OCI-LY1 (cell line): ENCODE measurements around the gene ANKRD10.

Experiments used
- H2AFZ ChIP-seq: fragments of 200-600 bp; sonication (generic), shearing (Covaris generic); 2 replicates; pipeline ENCODE4 v1.6.0; 2014; ENCODE audit warnings: antibody characterized with exemption, mild to moderate bottlenecking, low read length
- H3F3A ChIP-seq: fragments of 200-600 bp; sonication (generic), shearing (Covaris generic); 2 replicates; pipeline ENCODE4 v1.6.0; 2014; ENCODE audit warnings: mild to moderate bottlenecking, antibody characterized with exemption, low read length, moderate library complexity; ENCODE audit not compliant: insufficient read depth
- H3K27ac ChIP-seq: fragments of 200-600 bp; sonication (generic); 2 replicates; pipeline ENCODE4 v1.5.1; 2014; ENCODE audit warnings: low read length, mixed run types, mild to moderate bottlenecking, low read depth; ENCODE audit not compliant: poor library complexity, severe bottlenecking
- H3K27me3 ChIP-seq: fragments of 200-600 bp; sonication (generic); 2 replicates; pipeline ENCODE4 v1.6.0; 2014; ENCODE audit warnings: antibody characterized with exemption, mild to moderate bottlenecking, low read length, moderate library complexity; ENCODE audit not compliant: insufficient read depth
- H3K36me3 ChIP-seq: fragments of 200-600 bp; sonication (generic); 2 replicates; pipeline ENCODE4 v1.6.1; 2014; ENCODE audit warnings: mild to moderate bottlenecking, antibody characterized with exemption, low read length, moderate library complexity, mixed read lengths; ENCODE audit not compliant: insufficient read depth
- H3K4me1 ChIP-seq: fragments of 200-600 bp; sonication (generic); 2 replicates; pipeline ENCODE4 v1.5.1; 2014; ENCODE audit warnings: mild to moderate bottlenecking, low read length, moderate library complexity; ENCODE audit not compliant: insufficient read depth, severe bottlenecking
- H3K4me2 ChIP-seq: fragments of 200-600 bp; sonication (generic), shearing (Covaris generic); 2 replicates; pipeline ENCODE4 v1.6.1; 2014; ENCODE audit warnings: low read length
- H3K4me3 ChIP-seq: fragments of 200-600 bp; sonication (generic); 2 replicates; pipeline ENCODE4 v1.5.1; 2014; ENCODE audit warnings: low read length, low read depth, mild to moderate bottlenecking, mixed read lengths; ENCODE audit not compliant: poor library complexity, severe bottlenecking
- H3K79me2 ChIP-seq: fragments of 200-600 bp; shearing (Covaris generic); 2 replicates; pipeline ENCODE4 v1.6.1; 2016; ENCODE audit warnings: mixed run types, low read length, mixed read lengths; ENCODE audit not compliant: insufficient read depth
- H3K9ac ChIP-seq: fragments of 200-600 bp; sonication (generic), shearing (Covaris generic); 2 replicates; pipeline ENCODE4 v1.6.1; 2014; ENCODE audit warnings: mild to moderate bottlenecking, low read length, mixed read lengths
- H3K9me2 ChIP-seq: fragments of 200-600 bp; sonication (generic), shearing (Covaris generic); 2 replicates; pipeline ENCODE4 v1.6.1; 2014; ENCODE audit warnings: low read depth, mild to moderate bottlenecking, low read length, mixed read lengths
- H3K9me3 ChIP-seq: fragments of 200-600 bp; shearing (Covaris generic); 2 replicates; pipeline ENCODE4 v1.6.1; 2014; ENCODE audit warnings: low read length, mixed read lengths
- H4K20me1 ChIP-seq: fragments of 200-600 bp; sonication (generic), shearing (Covaris generic); 2 replicates; pipeline ENCODE4 v1.6.0; 2016; ENCODE audit warnings: mild to moderate bottlenecking, low read length; ENCODE audit not compliant: insufficient read depth
- CTCF ChIP-seq: fragments of 200-600 bp; sonication (generic), shearing (Covaris generic); IDR thresholded peaks from 2 replicates; pipeline ENCODE4 v1.5.1; 2017; ENCODE audit warnings: mild to moderate bottlenecking, antibody characterized with exemption, low read length, moderate library complexity, mixed read lengths
- EZH2 ChIP-seq: fragments of 200-600 bp; sonication (generic), shearing (Covaris generic); IDR thresholded peaks from 2 replicates; pipeline ENCODE4 v1.8.0; 2017; ENCODE audit warnings: borderline replicate concordance, mixed run types, mild to moderate bottlenecking, antibody characterized with exemption, low read length, moderate library complexity, mixed read lengths

ANKRD10 gene

GRCh38 chr13:110888390-110888789 lies 26.5 kb downstream of the ANKRD10 start:
- TF ChIP-seq EZH2 (no peak), CTCF (no peak)
- Histone ChIP-seq H3K36me3 (peaks cover 15% of the 10 kb centered on the region), H3K4me1 (no peaks in the 10 kb centered on the region), H3K27ac (no peak overlapping the region), H3K79me2 (no peaks in the 10 kb centered on the region), H3F3A (no peaks in the 10 kb centered on the region), H3K9me3 (no peaks in the 10 kb centered on the region), H3K9me2 (no peaks in the 10 kb centered on the region), H3K9ac (no peak overlapping the region), H3K4me3 (no peak overlapping the region), H4K20me1 (no peaks in the 10 kb centered on the region), H2AFZ (no peak overlapping the region), H3K4me2 (no peak overlapping the region), H3K27me3 (no peaks in the 10 kb centered on the region)

- Histone ChIP-seq H3K9ac (no peak overlapping the region), H3K4me1 (no peaks in the 10 kb centered on the region), H3K27me3 (no peaks in the 10 kb centered on the region), H2AFZ (no peak overlapping the region), H3F3A (no peaks in the 10 kb centered on the region), H3K4me3 (no peak overlapping the region), H3K4me2 (no peak overlapping the region), H3K36me3 (peaks cover 8% of the 10 kb centered on the region), H3K79me2 (no peaks in the 10 kb centered on the region), H3K9me2 (no peaks in the 10 kb centered on the region), H3K9me3 (no peaks in the 10 kb centered on the region), H3K27ac (no peak overlapping the region), H4K20me1 (no peaks in the 10 kb centered on the region)
- TF ChIP-seq CTCF: no peak
- no peak for TF ChIP-seq EZH2
Observed at GRCh38 chr13:110887597-110888333, 27.1 kb downstream of the ANKRD10 start.

- no peaks in the 10 kb centered on the region for H3K4me1 ChIP-seq
- no peaks in the 10 kb centered on the region for H3K9me2 ChIP-seq
- H3K4me3 ChIP-seq: no peak overlapping the region
- no peak overlapping the region for H3K9ac ChIP-seq
- no peaks in the 10 kb centered on the region for H3K79me2 ChIP-seq
- peaks cover 1% of the 10 kb centered on the region for H3K36me3 ChIP-seq
- no peaks in the 10 kb centered on the region for H4K20me1 ChIP-seq
- no peaks in the 10 kb centered on the region for H3K27me3 ChIP-seq
- H2AFZ ChIP-seq: no peak overlapping the region
- no peak overlapping the region for H3K4me2 ChIP-seq
- no peaks in the 10 kb centered on the region for H3K9me3 ChIP-seq
- no peaks in the 10 kb centered on the region for H3F3A ChIP-seq
- H3K27ac ChIP-seq: no peak overlapping the region
- no peak for TF ChIP-seq EZH2
- TF ChIP-seq CTCF: no peak
Observed at GRCh38 chr13:110886870-110887596, 27.8 kb downstream of the ANKRD10 start.
